OCI-LY7 (cell line): ENCODE results near the gene HGS.

Source experiments
- CTCF ChIP-seq: fragments of 200-600 bp; sonication (generic); conservative IDR thresholded peaks from 2 replicates; pipeline ENCODE4 v1.5.1; 2014; ENCODE audit warnings: mild to moderate bottlenecking, antibody characterized with exemption, low read length, moderate library complexity, mixed read lengths
- EZH2phosphoT487 ChIP-seq: fragments of 200-600 bp; sonication (generic); IDR thresholded peaks from 2 replicates; pipeline ENCODE4 v1.6.1; 2018; ENCODE audit warnings: low read depth, borderline replicate concordance, mild to moderate bottlenecking, mixed run types, antibody characterized with exemption, low read length, moderate library complexity, mixed read lengths

- TF ChIP-seq CTCF: no peak
- no peak for TF ChIP-seq EZH2phosphoT487
Observed at GRCh38 chr17:81713004-81713555, 29.3 kb downstream of the HGS start.
